Bronchial epithelial cell (primary cell): ENCODE results near the gene RECQL5. TPM values are rescaled to one million over a fixed set of nuclear protein-coding genes. Genes with fewer than 3 reads are reported as not detected.
A peak's percentile ranks its signal among the peaks of the same experiment; 100 is the strongest.

Source experiments
- DNase-seq: peaks from one replicate; pipeline ENCODE4 v3.0.0-alpha.2; 2010; ENCODE audit warnings: low read depth
- FAIRE-seq: peaks from 2 replicates; lab custom pipeline; 2011; peaks lifted over from hg19 to GRCh38; lab: Jason Lieb, UNC
- H3K27me3 ChIP-seq: 2 replicates; pipeline ENCODE4 v1.5.1; 2011; ENCODE audit warnings: low read length; ENCODE audit not compliant: control insufficient read depth, insufficient read depth
- H3K36me3 ChIP-seq: 2 replicates; pipeline ENCODE4 v1.5.1; 2011; ENCODE audit warnings: low read length; ENCODE audit not compliant: control insufficient read depth, insufficient read depth
- H3K4me3 ChIP-seq: 2 replicates; pipeline ENCODE4 v1.5.1; 2011; ENCODE audit warnings: mild to moderate bottlenecking, low read depth, low read length, control low read depth
- CTCF ChIP-seq: IDR thresholded peaks from 2 replicates; pipeline ENCODE4 v1.5.1; 2011; ENCODE audit warnings: mild to moderate bottlenecking, moderate library complexity, low read length, control low read depth, inconsistent platforms; ENCODE audit not compliant: insufficient read depth, severe bottlenecking
- total RNA-seq: library from RNA; depleted of rRNA; stranded (reverse); fragments of >200 nt; gene quantifications from 2 replicates; pipeline ENCODE4 v1.2.1, GENCODE V29; 2014

RECQL5 gene
- total RNA-seq, 1 donor from 2014 or later, result 11.6 TPM

- peaks cover 28% of the 10 kb centered on the region for H3K36me3 ChIP-seq
- no peak for TF ChIP-seq CTCF
- no peak overlapping the region for H3K4me3 ChIP-seq
- no peaks in the 10 kb centered on the region for H3K27me3 ChIP-seq
- DNase-seq, result peak; percentile 68
- FAIRE-seq, result no peak
Measured at GRCh38 chr17:75703591-75703990, 36.6 kb upstream of the RECQL5 start.

GRCh38 chr17:75703191-75703590, 36.2 kb upstream of the RECQL5 start:
- peaks cover 27% of the 10 kb centered on the region for H3K36me3 ChIP-seq
- H3K4me3 ChIP-seq, result no peak overlapping the region
- FAIRE-seq, result no peak
- no peak for TF ChIP-seq CTCF
- H3K27me3 ChIP-seq, result no peaks in the 10 kb centered on the region
- no peak for DNase-seq

DNA sequence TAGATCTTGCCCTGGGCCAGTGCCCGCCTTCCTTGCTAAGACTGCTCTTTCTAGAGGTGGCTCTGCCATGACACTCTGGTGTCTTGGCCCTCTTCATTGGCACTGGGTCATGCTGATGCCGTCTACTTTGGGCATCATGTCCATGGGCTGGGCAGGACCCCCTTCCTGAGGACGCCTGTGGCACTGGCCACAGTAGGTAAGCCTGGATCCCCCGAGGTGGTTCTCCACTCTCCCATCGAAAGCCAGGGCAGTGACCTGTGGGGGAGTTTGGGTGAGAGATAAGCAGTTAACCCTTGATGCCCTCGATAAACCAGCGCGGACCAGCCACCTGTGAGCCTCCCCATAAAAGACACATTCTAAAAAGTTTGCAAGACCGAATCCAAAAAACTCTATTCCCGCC, 34.3 kb upstream of the RECQL5 start:
- no peaks in the 10 kb centered on the region for H3K27me3 ChIP-seq
- no peak for TF ChIP-seq CTCF
- H3K36me3 ChIP-seq, result peaks cover 22% of the 10 kb centered on the region
- FAIRE-seq (no peak), DNase-seq (no peak)
- no peak overlapping the region for H3K4me3 ChIP-seq

GRCh38 chr17:75698659-75699058, 31.7 kb upstream of the RECQL5 start:
- H3K4me3 ChIP-seq, result no peak overlapping the region
- TF ChIP-seq CTCF, result no peak
- no peak for DNase-seq
- H3K36me3 ChIP-seq, result peaks cover 15% of the 10 kb centered on the region
- no peak for FAIRE-seq
- H3K27me3 ChIP-seq, result no peaks in the 10 kb centered on the region

GRCh38 chr17:75697651-75698291, 30.8 kb upstream of the RECQL5 start:
- DNase-seq, result no peak
- H3K27me3 ChIP-seq, result no peaks in the 10 kb centered on the region
- no peak for FAIRE-seq
- no peak overlapping the region for H3K4me3 ChIP-seq
- no peak for TF ChIP-seq CTCF
- peaks cover 10% of the 10 kb centered on the region for H3K36me3 ChIP-seq

GRCh38 chr17:75695830-75696271, 28.9 kb upstream of the RECQL5 start:
- FAIRE-seq, result no peak
- H3K36me3 ChIP-seq, result peaks cover 6% of the 10 kb centered on the region
- TF ChIP-seq CTCF, result no peak
- no peak overlapping the region for H3K4me3 ChIP-seq
- H3K27me3 ChIP-seq, result no peaks in the 10 kb centered on the region
- no peak for DNase-seq
